ENCODE results near the gene HKDC1.
"Not testable (repeated sequence)": the region's sequence is repeated elsewhere in the genome, so short reads cannot be mapped to it uniquely, and the experiment has no call there.

The HKDC1 gene

DNA sequence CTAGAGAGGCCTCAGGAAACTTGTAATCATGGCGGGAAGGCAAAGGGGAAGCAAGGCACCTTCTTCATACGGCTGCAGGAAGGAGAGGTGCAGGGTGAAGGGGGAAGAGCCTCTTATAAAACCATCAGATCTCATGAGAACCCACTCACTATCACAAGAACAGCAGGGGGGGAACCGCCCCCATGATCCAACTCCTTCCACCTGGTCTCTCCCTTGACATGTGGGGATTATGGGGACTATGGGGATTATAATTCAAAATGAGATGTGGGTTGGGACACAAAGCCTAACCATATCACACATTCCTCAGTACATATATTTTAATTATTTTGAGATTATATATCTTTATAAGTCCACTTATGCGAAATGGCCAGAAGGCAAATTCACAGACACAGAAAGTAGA, 67.0 kb downstream of the HKDC1 start:
- no peak overlapping the region for H3K4me3 ChIP-seq (replicated peaks; ENCODE audit: low read depth, low read length)
- no peak for DNase-seq (ENCODE audit: low read depth)
- TF ChIP-seq, protein P1, sequence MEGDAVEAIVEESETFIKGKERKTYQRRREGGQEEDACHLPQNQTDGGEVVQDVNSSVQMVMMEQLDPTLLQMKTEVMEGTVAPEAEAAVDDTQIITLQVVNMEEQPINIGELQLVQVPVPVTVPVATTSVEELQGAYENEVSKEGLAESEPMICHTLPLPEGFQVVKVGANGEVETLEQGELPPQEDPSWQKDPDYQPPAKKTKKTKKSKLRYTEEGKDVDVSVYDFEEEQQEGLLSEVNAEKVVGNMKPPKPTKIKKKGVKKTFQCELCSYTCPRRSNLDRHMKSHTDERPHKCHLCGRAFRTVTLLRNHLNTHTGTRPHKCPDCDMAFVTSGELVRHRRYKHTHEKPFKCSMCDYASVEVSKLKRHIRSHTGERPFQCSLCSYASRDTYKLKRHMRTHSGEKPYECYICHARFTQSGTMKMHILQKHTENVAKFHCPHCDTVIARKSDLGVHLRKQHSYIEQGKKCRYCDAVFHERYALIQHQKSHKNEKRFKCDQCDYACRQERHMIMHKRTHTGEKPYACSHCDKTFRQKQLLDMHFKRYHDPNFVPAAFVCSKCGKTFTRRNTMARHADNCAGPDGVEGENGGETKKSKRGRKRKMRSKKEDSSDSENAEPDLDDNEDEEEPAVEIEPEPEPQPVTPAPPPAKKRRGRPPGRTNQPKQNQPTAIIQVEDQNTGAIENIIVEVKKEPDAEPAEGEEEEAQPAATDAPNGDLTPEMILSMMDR (IDR thresholded peaks at IDR 0.05; ENCODE audit: low read length, missing control alignments): no peak

GRCh38 chr10:69290993-69291392, 70.9 kb downstream of the HKDC1 start:
- DNase-seq (ENCODE audit: low read depth): no peak
- H3K4me3 ChIP-seq (replicated peaks; ENCODE audit: low read depth, low read length): no peak overlapping the region
- TF ChIP-seq, protein P1 (IDR thresholded peaks at IDR 0.05; ENCODE audit: low read length, missing control alignments): no peak

DNA sequence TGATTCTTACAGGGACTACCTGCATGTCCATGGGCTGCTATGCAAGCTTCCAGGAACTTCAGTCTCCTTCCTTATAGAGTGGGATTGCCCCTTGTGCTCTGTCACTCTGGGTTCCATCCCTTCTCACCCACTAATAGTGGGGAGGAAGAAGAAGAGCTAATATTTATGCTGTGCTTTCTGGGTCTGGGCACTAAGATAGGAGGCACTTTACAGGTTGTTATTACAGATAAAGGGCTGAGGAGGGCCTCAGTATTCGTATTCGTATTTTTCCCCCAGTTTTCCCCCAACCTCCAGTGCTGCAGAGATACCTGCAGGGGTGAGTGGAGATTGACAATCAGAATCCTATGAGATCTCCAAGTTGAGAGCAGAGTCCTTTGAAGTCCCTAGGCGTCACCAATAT, 72.3 kb downstream of the HKDC1 start:
- no peak for DNase-seq (ENCODE audit: low read depth)
- no peak overlapping the region for H3K4me3 ChIP-seq (replicated peaks; ENCODE audit: low read depth, low read length)
- TF ChIP-seq, protein P1 (IDR thresholded peaks at IDR 0.05; ENCODE audit: low read length, missing control alignments): no peak

DNA sequence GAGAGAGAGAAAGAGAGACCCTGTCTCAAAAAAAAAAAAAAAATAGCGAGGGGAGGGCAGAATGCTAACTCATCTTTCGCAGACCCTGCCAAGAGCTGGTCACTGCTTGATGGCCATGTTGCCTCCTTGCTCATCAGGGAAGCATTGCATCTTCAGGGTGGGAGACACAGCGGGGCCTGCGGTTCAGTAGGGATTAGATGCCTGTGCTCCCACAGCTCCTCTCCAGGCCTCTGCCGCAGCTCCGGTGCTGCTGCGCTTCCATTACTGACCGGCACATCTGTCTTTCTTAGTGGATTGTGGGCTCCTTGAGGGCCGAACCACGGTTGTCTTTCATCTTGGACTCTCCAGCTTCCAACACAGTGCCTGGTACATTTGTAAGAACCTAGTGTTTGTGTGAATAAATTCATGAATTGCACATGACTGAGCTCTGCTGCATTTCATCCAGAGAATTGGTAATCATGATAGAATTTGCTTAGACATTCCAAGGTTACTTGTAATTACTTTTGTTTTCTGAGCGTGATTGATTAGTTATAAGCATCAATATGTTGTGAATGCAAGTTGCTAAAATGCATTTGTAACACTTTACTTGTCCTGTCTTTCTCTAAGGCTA, 75.0 kb downstream of the HKDC1 start:
- TF ChIP-seq, protein P1 (IDR thresholded peaks at IDR 0.05; ENCODE audit: low read length, missing control alignments): no peak
- no peak for DNase-seq (ENCODE audit: low read depth)
- H3K4me3 ChIP-seq (replicated peaks; ENCODE audit: low read depth, low read length): no peak overlapping the region

GRCh38 chr10:69303632-69304051, 83.5 kb downstream of the HKDC1 start:
- H3K4me3 ChIP-seq (replicated peaks; ENCODE audit: low read depth, low read length): no peak overlapping the region
- TF ChIP-seq, protein P1 (IDR thresholded peaks at IDR 0.05; ENCODE audit: low read length, missing control alignments): no peak
- DNase-seq (ENCODE audit: low read depth): no peak

- no peak overlapping the region for H3K4me3 ChIP-seq (replicated peaks; ENCODE audit: low read depth, low read length)
- TF ChIP-seq, protein P1 (IDR thresholded peaks at IDR 0.05; ENCODE audit: low read length, missing control alignments): no peak
- DNase-seq (ENCODE audit: low read depth): no peak
Observed at GRCh38 chr10:69306421-69306820, 86.3 kb downstream of the HKDC1 start.

DNA sequence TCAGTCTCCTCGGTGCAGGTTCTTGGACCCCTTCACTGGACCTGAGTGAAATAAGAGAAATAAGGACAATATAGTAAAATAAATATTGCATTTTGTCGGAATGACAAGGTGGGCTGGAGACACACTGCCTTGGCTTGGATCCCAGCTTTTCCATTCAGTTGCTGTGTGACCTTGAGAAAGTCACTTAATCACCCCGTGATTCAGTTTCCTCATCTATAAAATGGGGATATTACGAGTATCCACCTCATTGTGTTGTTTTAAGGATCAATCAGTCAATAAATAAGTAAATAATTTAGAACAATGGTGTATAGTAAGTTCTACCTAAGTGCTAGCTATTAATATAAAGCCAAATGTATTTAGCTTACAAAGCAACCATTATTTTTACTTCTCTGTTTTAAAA, 87.3 kb downstream of the HKDC1 start:
- no peak for DNase-seq (ENCODE audit: low read depth)
- no peak overlapping the region for H3K4me3 ChIP-seq (replicated peaks; ENCODE audit: low read depth, low read length)
- TF ChIP-seq, protein P1 (IDR thresholded peaks at IDR 0.05; ENCODE audit: low read length, missing control alignments): no peak

DNA sequence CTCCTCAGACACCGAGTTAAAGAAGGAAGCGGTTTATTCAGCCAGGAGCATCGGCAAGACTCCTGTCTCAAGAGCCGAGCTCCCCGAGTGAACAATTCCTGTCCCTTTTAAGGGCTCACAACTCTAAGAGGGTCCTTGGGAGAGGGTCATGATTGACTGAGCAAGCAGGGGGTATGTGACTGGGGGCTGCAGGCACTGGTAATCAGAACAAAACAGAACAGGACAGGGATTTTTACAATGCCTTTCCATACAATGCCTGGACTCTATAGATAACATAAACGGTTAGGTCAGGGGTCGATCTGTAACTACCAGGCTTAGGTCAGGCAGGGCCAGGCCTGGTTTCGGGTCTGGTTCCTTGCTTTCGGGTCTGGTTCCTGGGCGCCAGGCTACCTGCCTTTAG, 88.2 kb downstream of the HKDC1 start:
- not testable (repeated sequence) for DNase-seq (ENCODE audit: low read depth); H3K4me3 ChIP-seq (replicated peaks; ENCODE audit: low read depth, low read length)

Measured in fibroblast of pulmonary artery (primary cell).